ENCODE data around the gene L3MBTL4.

GRCh38 chr18:6280211-6280743, 134.4 kb downstream of the L3MBTL4 start:
- TF ChIP-seq EZH2phosphoT487 (IDR thresholded peaks at IDR 0.05; ENCODE audit: borderline replicate concordance) (no peak), EGR1 (IDR thresholded peaks at IDR 0.05; ENCODE audit: low read depth) (no peak), POLR2A (IDR thresholded peaks at IDR 0.05; ENCODE audit: borderline replicate concordance, extremely low read depth, insufficient read depth, insufficient read length) (no peak), EZH2 (IDR thresholded peaks at IDR 0.05) (no peak)
- TF ChIP-seq, protein P1, sequence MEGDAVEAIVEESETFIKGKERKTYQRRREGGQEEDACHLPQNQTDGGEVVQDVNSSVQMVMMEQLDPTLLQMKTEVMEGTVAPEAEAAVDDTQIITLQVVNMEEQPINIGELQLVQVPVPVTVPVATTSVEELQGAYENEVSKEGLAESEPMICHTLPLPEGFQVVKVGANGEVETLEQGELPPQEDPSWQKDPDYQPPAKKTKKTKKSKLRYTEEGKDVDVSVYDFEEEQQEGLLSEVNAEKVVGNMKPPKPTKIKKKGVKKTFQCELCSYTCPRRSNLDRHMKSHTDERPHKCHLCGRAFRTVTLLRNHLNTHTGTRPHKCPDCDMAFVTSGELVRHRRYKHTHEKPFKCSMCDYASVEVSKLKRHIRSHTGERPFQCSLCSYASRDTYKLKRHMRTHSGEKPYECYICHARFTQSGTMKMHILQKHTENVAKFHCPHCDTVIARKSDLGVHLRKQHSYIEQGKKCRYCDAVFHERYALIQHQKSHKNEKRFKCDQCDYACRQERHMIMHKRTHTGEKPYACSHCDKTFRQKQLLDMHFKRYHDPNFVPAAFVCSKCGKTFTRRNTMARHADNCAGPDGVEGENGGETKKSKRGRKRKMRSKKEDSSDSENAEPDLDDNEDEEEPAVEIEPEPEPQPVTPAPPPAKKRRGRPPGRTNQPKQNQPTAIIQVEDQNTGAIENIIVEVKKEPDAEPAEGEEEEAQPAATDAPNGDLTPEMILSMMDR (IDR thresholded peaks at IDR 0.05 in 2 of 3, conservative IDR thresholded peaks at IDR 0.05 in 1 of 3; ENCODE audit: borderline replicate concordance in 1 of 3, insufficient read depth in 1 of 3, low read depth in 2 of 3, low read length in 2 of 3) = no peak
